Activated CD8-positive, alpha-beta T cell treated with anti-CD3 and anti-CD28 coated beads, Interleukin-2, amount 10 ng/mL, durations not matched to agents 7 days and 5 days (primary cell): ENCODE measurements around the gene RPS2. TPM values are rescaled to one million over a fixed set of nuclear protein-coding genes. Genes with fewer than 3 reads are reported as not detected.
"Not testable (repeated sequence)": the region's sequence is repeated elsewhere in the genome, so short reads cannot be mapped to it uniquely, and the experiment has no call there.

Source experiments
- ATAC-seq: fragments of 150-1000 bp; cut with Tn5 transposase; one replicate; pipeline ENCODE4 v1.10.0; 2021; ENCODE audit warnings: moderate library complexity
- CTCF ChIA-PET: fragments of 350-600 bp; sonication (Branson Sonifier 250); formaldehyde crosslinking; loops from one replicate; lab custom pipeline; 2021; ENCODE audit warnings: antibody characterized with exemption; lab: Charles Lee
- POLR2A ChIA-PET: fragments of 350-600 bp; sonication (Branson Sonifier 250); formaldehyde crosslinking; loops from one replicate; lab custom pipeline; 2021; ENCODE audit warnings: antibody characterized with exemption; lab: Charles Lee
- DNase-seq: peaks from one replicate; pipeline ENCODE4 v3.0.0-alpha.2; 2020
- H3K27ac Mint-ChIP-seq: one replicate; pipeline ENCODE4 v1.8.0; 2021; ENCODE audit warnings: mild to moderate bottlenecking, mixed read lengths
- H3K27me3 Mint-ChIP-seq: one replicate; pipeline ENCODE4 v1.8.0; 2021; ENCODE audit warnings: low read depth, mixed read lengths
- H3K36me3 Mint-ChIP-seq: one replicate; pipeline ENCODE4 v1.8.0; 2021; ENCODE audit warnings: low read depth, mixed read lengths
- H3K4me1 Mint-ChIP-seq: one replicate; pipeline ENCODE4 v1.8.0; 2021; ENCODE audit warnings: low read depth, mixed read lengths
- H3K4me3 Mint-ChIP-seq: one replicate; pipeline ENCODE4 v1.8.0; 2021; ENCODE audit warnings: mild to moderate bottlenecking, mixed read lengths
- H3K9me3 Mint-ChIP-seq: one replicate; pipeline ENCODE4 v1.8.0; 2022; ENCODE audit warnings: mixed read lengths; ENCODE audit not compliant: insufficient read depth
- total RNA-seq, 2 experiments: library from RNA; stranded (reverse); gene quantifications; one replicate each; pipeline ENCODE4 v1.2.3, GENCODE V29; 2021

Gene RPS2
- total RNA-seq, 2 experiments from 2014 or later = 2,821 to 2,910 TPM

DNA sequence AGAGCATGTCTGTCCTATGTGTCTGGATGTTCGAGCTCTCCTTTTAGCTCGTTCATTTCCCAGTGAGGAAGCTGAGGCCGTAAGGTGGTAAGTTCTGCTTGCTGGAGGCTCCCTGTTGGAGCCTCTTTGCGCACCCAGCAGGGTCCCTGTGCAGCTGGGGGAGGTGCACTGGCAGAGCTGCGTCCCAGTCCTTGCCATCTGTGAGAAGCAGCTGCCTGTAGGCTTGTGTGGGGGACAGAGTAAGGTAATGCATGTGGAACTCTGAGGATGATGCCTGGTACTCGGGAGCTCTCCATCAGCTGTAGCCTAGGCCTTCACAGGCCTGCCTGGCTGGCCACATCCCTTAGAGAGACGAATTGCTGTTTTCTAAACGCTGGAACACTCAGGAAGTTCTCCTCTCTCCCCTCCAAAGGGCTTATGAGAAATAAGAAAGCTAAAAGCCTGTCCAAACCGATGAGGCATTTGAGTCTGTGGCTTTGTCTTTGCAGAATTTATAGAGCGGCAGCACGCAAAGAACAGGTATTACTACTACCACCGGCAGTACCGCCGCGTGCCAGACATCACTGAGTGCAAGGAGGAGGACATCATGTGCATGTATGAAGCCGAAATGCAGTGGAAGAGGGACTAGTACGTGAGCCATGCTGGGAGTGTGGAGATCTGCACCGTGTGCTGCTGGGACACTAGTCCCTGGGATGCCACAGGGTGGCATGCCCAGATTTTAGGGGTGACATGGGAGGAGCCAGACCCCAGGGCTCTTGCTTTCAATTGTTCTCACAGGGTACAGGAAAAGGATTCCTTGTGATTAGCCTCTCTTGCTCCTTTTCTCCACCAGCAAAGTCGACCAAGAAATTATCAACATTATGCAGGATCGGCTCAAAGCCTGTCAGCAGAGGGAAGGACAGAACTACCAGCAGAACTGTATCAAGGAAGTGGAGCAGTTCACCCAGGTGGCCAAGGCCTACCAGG, 3.7 kb downstream of the RPS2 start:
- ATAC-seq = no peak
- peaks cover 50% of the 10 kb centered on the region for H3K4me1 Mint-ChIP-seq
- peaks cover 50% of the 10 kb centered on the region for H3K36me3 Mint-ChIP-seq

DNA sequence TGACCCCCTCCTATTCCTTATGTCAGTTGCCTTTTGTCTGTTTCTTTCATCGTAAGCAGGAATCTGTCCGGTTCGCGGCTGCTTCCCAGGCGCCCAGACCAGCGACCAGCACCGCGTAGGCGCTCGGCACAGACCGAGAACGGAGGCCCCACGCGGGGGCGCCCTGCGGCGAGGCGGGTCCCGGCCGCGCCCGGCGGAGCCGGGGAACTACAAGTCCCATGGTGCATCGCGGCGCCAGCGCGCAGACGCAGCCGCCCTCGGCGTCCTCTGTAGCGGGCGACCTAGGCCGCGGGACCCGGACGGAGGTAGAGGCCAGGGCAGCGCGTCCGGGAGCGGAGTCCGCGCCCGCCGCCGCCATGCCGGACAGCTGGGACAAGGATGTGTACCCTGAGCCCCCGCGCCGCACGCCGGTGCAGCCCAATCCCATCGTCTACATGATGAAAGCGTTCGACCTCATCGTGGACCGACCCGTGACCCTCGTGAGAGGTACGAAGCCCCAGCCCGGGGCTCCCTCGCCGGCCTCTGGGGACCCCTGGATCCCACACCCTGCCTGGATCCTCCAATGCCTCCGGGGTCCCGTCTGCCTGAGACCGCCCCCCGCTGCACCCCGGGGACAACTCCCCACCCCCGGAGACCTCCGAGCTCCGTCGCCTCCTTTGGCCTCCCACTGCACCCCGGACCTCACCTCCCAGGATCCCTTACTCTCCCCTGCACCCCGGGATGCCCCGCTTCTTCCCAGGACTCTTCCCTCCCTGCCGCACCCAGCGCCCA, 5.2 kb downstream of the RPS2 start, which contains the start of gene NDUFB10:
Gene NDUFB10 (plus strand): TSS at position 270 of the 771 bp plus-strand sequence. CDS start 87 bp downstream, at position 357.
- DNase-seq = peak; percentile 92
- Mint-ChIP-seq H3K4me3 (peak within 1 kb of the TSS; percentile 95), H3K27ac (peak within 1 kb of the TSS; percentile 95), H3K9me3 (no peaks in the 10 kb centered on the region), H3K36me3 (peaks cover 41% of the 10 kb centered on the region), H3K4me1 (peaks cover 45% of the 10 kb centered on the region), H3K27me3 (no peaks in the 10 kb centered on the region)
- POLR2A ChIA-PET = interaction anchor here (1.0 to 2.5 kb wide), 4 partner anchors 9 to 190 kb away, joined by 3 to 19 read pairs (median 8); partner anchors contain the start of genes MSRB1 and TBL3
- CTCF ChIA-PET = interaction anchor here (1.4 kb wide), 1 partner anchor 16 kb away, joined by 4 read pairs; the partner anchor contains the start of gene MSRB1
- ATAC-seq = peak; percentile 76

More for the DNA sequence above, 3.7 kb downstream of the RPS2 start:
- no peaks in the 10 kb centered on the region for H3K9me3 Mint-ChIP-seq
- peak overlapping the region; percentile 95 for H3K4me3 Mint-ChIP-seq
- peak; percentile 40 for DNase-seq
- no peaks in the 10 kb centered on the region for H3K27me3 Mint-ChIP-seq
- H3K27ac Mint-ChIP-seq = peak overlapping the region; percentile 95
- ChIA-PET CTCF (interaction anchor here (0.9 to 1.5 kb wide), 4 partner anchors 11 to 255 kb away, joined by 3 to 5 read pairs (median 4); partner anchors contain the start of genes MAPK8IP3, MSRB1 and TBL3), POLR2A (interaction anchor here (0.6 to 2.5 kb wide), 9 partner anchors 10 to 784 kb away, joined by 3 to 19 read pairs (median 3); partner anchors contain the start of genes MSRB1, TBL3 and TRAF7)

DNA sequence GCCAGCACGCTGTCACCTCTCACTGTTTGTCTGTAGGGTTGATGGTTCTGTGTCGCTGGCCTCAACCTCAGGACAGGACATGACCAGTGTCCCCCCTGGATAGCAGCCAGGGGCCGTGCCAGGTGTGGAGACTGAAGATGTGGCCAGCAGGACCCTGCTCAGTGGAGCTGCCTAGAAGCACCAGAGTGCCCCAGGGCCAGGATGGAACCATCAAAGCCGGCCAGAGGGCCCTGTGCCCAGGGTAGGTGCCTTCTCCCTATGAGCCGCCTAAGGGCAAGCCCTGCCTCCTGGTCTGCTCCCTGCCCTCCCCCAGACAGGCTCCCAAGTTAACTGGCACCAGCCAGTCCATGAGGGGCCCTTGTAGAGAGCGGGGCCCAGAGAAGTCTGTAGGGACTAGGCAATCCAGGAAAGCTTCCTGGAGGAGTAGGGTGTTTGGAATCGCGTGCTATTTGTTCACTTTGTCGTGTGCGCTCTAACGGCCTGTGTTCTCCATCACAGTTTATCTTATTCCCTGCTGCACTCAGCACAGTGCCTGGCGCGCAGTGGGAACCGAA, 5.8 kb downstream of the RPS2 start:
- no peak for ATAC-seq

DNA sequence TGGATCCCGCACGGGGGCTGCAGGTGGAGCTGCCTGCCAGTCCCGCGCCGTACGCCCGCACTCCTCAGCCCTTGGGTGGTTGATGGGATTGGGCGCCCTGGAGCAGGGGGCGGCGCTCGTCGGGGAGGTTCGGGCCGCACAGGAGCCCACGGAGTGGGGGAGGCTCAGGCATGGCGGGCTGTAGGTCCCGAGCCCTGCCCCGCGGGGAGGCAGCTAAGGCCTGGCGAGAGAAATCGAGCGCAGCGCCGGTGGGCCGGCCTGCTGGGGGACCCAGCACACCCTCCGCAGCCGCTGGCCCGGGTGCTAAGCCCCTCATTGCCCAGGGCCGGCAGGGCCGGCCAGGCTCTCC, 6.5 kb downstream of the RPS2 start:
- H3K27ac Mint-ChIP-seq, DNase-seq, H3K27me3 Mint-ChIP-seq, CTCF ChIA-PET, H3K9me3 Mint-ChIP-seq, POLR2A ChIA-PET, ATAC-seq, H3K4me3 Mint-ChIP-seq: not testable (repeated sequence)
- peaks cover 29% of the 10 kb centered on the region for H3K36me3 Mint-ChIP-seq
- H3K4me1 Mint-ChIP-seq = peaks cover 35% of the 10 kb centered on the region

More for the DNA sequence above, 5.8 kb downstream of the RPS2 start:
- peak overlapping the region; percentile 95 for H3K27ac Mint-ChIP-seq
- no peak for DNase-seq
- H3K27me3 Mint-ChIP-seq = no peaks in the 10 kb centered on the region
- H3K9me3 Mint-ChIP-seq = no peaks in the 10 kb centered on the region
- H3K4me3 Mint-ChIP-seq = peak overlapping the region; percentile 95
- peaks cover 40% of the 10 kb centered on the region for H3K4me1 Mint-ChIP-seq
- POLR2A ChIA-PET = interaction anchor here (2.5 kb wide), 1 partner anchor 12 kb away, joined by 19 read pairs; the partner anchor contains the start of gene TBL3
- peaks cover 36% of the 10 kb centered on the region for H3K36me3 Mint-ChIP-seq
- CTCF ChIA-PET = no interaction called here

DNA sequence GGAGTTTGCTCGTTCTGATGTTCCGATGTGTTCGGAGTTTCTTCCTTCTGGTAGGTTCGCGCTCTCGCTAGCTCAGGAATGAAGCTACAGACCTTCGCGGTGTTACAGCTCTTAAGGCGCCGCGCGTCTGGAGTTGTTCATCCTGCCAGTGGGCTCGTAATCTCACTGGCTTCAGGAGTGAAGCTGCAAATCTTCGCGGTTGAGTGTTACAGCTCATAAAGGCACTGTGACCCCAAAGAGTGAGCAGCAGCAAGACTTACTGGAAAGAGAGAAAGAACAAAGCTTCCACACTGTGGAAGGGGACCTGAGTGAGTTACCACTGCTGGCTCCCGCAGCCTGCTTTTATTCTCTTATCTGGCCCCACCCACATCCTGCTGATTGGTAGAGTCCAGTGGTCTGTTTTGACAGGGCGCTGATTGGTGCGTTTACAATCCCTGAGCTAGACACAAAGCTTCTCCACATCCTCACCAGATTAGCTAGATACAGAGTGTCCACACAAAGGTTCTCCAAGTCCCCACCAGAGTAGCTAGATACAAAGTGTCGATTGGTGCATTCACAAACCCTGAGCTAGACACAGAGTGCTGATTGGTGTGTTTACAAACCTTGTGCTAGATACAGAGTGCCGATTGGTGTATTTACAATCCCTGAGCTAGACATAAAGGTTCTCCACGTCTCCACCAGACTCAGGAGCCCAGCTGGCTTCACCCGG, 7.0 kb downstream of the RPS2 start:
- DNase-seq, POLR2A ChIA-PET, CTCF ChIA-PET, H3K4me3 Mint-ChIP-seq, ATAC-seq, H3K9me3 Mint-ChIP-seq, H3K27ac Mint-ChIP-seq, H3K27me3 Mint-ChIP-seq: not testable (repeated sequence)
- Mint-ChIP-seq H3K36me3 (peaks cover 24% of the 10 kb centered on the region), H3K4me1 (peaks cover 30% of the 10 kb centered on the region)

DNA sequence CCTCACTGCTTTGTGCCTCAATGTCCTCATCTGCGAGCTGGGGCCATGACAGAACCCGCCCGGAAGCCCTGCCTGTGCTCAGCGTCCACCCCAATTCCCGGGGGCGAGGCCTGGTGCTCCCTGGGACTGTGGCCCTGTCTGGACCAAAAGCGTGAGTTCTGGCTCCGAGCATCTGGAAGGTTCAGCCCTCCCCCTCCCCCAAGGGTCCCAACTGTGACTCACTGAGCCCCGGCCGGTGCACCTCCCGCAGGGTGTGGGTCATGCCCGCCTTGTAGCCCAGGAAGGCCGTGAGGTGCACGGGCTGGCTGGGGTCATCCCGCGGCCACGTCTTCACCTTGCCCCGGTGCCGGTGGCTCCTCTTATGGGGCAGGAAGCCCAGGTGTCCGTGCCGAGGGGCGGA, 10.9 kb downstream of the RPS2 start:
- ATAC-seq = no peak
- no peak for DNase-seq

DNA sequence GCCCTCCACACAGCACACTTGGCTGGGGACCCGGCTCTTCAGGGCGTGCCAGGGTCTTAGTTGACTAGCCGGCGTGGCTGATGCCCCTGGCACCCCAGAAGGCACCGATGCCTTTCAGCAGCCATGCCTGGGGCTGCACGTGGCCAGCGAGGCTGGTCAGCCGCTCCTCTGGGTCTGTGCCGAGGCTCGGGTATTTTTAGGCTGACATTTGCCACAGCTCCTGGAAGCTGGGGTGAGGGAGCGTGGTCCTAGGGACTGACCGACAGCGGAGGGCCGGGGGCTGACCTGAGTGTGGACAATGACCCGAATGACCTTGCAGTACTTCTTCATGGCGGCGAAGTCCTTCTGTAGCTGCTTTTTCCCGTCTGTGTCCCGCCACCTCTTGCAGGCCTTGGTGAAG, 14.1 kb downstream of the RPS2 start:
- H3K4me1 Mint-ChIP-seq = no peaks in the 10 kb centered on the region
- H3K36me3 Mint-ChIP-seq = no peaks in the 10 kb centered on the region

More for the DNA sequence above, 10.9 kb downstream of the RPS2 start:
- Mint-ChIP-seq H3K9me3 (no peaks in the 10 kb centered on the region), H3K27ac (no peak overlapping the region), H3K36me3 (no peaks in the 10 kb centered on the region), H3K4me1 (no peaks in the 10 kb centered on the region), H3K27me3 (no peaks in the 10 kb centered on the region), H3K4me3 (no peak overlapping the region)
- CTCF ChIA-PET = no interaction called here
- POLR2A ChIA-PET = interaction anchor here (3.4 kb wide), 1 partner anchor 12 kb away, joined by 14 read pairs; the partner anchor contains the start of gene RPS2

DNA sequence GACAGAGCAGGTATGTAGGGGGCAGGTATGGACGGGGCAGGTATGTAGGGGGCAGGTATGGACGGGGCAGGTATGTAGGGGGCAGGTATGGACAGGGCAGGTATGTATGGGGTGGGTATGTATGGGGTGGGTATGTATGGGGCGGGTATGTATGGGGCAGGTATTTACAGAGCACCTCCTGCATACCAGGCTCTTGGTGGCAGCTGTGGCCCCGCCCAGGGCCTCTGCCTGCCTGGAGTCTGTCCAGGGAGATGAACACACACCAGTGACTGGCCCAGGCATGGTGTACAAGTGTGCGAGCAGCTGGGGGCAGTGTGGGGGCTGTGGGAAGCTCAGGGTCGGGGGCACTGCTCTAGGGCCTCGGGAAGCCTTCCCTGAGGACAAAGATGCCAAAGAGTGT, 14.6 kb downstream of the RPS2 start:
- H3K4me3 Mint-ChIP-seq = no peak overlapping the region
- CTCF ChIA-PET = no interaction called here
- DNase-seq (no peak), ATAC-seq (no peak)
- POLR2A ChIA-PET = interaction anchor here (1.8 to 3.4 kb wide), 2 partner anchors 10 to 15 kb away, joined by 8 to 14 read pairs; partner anchors contain the start of genes NDUFB10 and RPS2
- no peaks in the 10 kb centered on the region for H3K4me1 Mint-ChIP-seq
- no peak overlapping the region for H3K27ac Mint-ChIP-seq
- H3K27me3 Mint-ChIP-seq = no peaks in the 10 kb centered on the region
- no peaks in the 10 kb centered on the region for H3K36me3 Mint-ChIP-seq
- no peaks in the 10 kb centered on the region for H3K9me3 Mint-ChIP-seq

More for the DNA sequence above, 14.1 kb downstream of the RPS2 start:
- no peak overlapping the region for H3K4me3 Mint-ChIP-seq
- no peak overlapping the region for H3K27ac Mint-ChIP-seq
- DNase-seq = no peak
- no peaks in the 10 kb centered on the region for H3K27me3 Mint-ChIP-seq
- ChIA-PET CTCF (no interaction called here), POLR2A (interaction anchor here (1.8 to 3.4 kb wide), 2 partner anchors 10 to 15 kb away, joined by 8 to 14 read pairs; partner anchors contain the start of genes NDUFB10 and RPS2)
- no peak for ATAC-seq
- H3K9me3 Mint-ChIP-seq = no peaks in the 10 kb centered on the region

DNA sequence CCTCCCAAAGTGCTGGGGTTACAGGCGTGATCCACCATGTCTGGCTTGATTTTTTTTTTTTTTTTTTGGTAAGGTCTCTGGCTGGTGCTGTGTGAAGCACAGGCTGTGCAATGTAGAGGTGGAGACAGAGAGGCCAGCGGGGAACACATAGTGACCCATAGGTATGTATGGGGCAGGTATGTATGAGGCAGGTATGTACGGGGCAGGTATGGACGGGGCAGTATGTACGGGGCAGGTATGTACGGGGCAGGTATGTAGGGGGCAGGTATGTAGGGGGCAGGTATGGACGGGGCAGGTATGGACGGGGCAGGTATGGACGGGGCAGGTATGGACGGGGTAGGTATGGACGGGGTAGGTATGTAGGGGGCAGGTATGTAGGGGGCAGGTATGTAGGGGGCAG, 15.1 kb downstream of the RPS2 start:
- Mint-ChIP-seq H3K4me1 (peaks cover 2% of the 10 kb centered on the region), H3K9me3 (no peaks in the 10 kb centered on the region), H3K36me3 (no peaks in the 10 kb centered on the region), H3K4me3 (no peak overlapping the region), H3K27ac (no peak overlapping the region), H3K27me3 (no peaks in the 10 kb centered on the region)
- POLR2A ChIA-PET = no interaction called here
- ATAC-seq = no peak
- CTCF ChIA-PET = no interaction called here
- no peak for DNase-seq

DNA sequence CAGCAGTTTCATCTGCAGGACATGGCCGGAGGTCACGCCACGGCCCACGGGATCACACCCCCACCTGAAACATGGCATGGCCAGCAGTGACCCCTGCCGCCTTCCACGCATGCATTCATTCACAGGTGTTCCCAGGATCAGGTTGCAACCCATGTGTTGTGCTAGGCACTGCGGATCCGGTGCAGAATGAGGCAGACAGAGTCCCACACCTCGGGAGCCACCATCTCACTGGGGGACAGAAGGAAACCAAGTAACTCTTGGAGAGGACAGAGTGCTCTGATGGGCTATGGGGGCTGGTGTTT, 17.3 kb downstream of the RPS2 start:
- Mint-ChIP-seq H3K4me3 (no peak overlapping the region), H3K9me3 (no peaks in the 10 kb centered on the region), H3K4me1 (peaks cover 17% of the 10 kb centered on the region), H3K36me3 (no peaks in the 10 kb centered on the region), H3K27ac (no peak overlapping the region), H3K27me3 (no peaks in the 10 kb centered on the region)
- no peak for DNase-seq
- CTCF ChIA-PET = interaction anchor here (0.8 kb wide), 1 partner anchor 57 kb away, joined by 3 read pairs; no protein-coding TSS in a partner anchor
- POLR2A ChIA-PET = no interaction called here
- no peak for ATAC-seq
